Rectal smooth muscle tissue (tissue), 1 donor: ENCODE measurements around the gene FMO2.

Experiments
- H3K27ac ChIP-seq: one replicate; pipeline ENCODE4 v1.7.0; 2013; ENCODE audit warnings: low read depth, low read length, inconsistent platforms
- H3K27me3 ChIP-seq: one replicate; pipeline ENCODE4 v1.7.0; 2013; ENCODE audit warnings: low read length; ENCODE audit not compliant: control insufficient read depth, insufficient read depth
- H3K36me3 ChIP-seq: one replicate; pipeline ENCODE4 v1.7.0; 2013; ENCODE audit warnings: low read length; ENCODE audit not compliant: control insufficient read depth, insufficient read depth
- H3K4me1 ChIP-seq: one replicate; pipeline ENCODE4 v1.7.0; 2013; ENCODE audit warnings: low read length; ENCODE audit not compliant: control insufficient read depth, insufficient read depth
- H3K4me3 ChIP-seq: one replicate; pipeline ENCODE4 v1.7.0; 2013; ENCODE audit warnings: low read length
- H3K9ac ChIP-seq: one replicate; pipeline ENCODE4 v1.7.0; 2013; ENCODE audit warnings: low read length

FMO2 gene

GRCh38 chr1:171180670-171181069, 4.4 kb upstream of the FMO2 start:
- Histone ChIP-seq H3K4me3 (no peak overlapping the region), H3K27ac (no peak overlapping the region), H3K27me3 (no peaks in the 10 kb centered on the region), H3K9ac (no peak overlapping the region), H3K36me3 (no peaks in the 10 kb centered on the region), H3K4me1 (no peaks in the 10 kb centered on the region)

GRCh38 chr1:171188388-171189266, 3.5 kb downstream of the FMO2 start:
- H3K9ac ChIP-seq, result no peak overlapping the region
- no peak overlapping the region for H3K4me3 ChIP-seq
- no peaks in the 10 kb centered on the region for H3K4me1 ChIP-seq
- H3K27ac ChIP-seq, result no peak overlapping the region
- H3K36me3 ChIP-seq, result no peaks in the 10 kb centered on the region
- H3K27me3 ChIP-seq, result no peaks in the 10 kb centered on the region

GRCh38 chr1:171191992-171192391, 6.9 kb downstream of the FMO2 start:
- no peaks in the 10 kb centered on the region for H3K4me1 ChIP-seq

GRCh38 chr1:171195767-171196166, 10.7 kb downstream of the FMO2 start:
- no peaks in the 10 kb centered on the region for H3K4me1 ChIP-seq
- H3K27me3 ChIP-seq, result no peaks in the 10 kb centered on the region
- no peak overlapping the region for H3K9ac ChIP-seq
- no peak overlapping the region for H3K27ac ChIP-seq
- no peak overlapping the region for H3K4me3 ChIP-seq
- no peaks in the 10 kb centered on the region for H3K36me3 ChIP-seq

More at GRCh38 chr1:171191992-171192391, 6.9 kb downstream of the FMO2 start:
- H3K36me3 ChIP-seq, result no peaks in the 10 kb centered on the region
- no peak overlapping the region for H3K4me3 ChIP-seq
- H3K9ac ChIP-seq, result no peak overlapping the region
- no peaks in the 10 kb centered on the region for H3K27me3 ChIP-seq
- H3K27ac ChIP-seq, result no peak overlapping the region

- H3K27ac ChIP-seq, result no peak overlapping the region
- no peaks in the 10 kb centered on the region for H3K4me1 ChIP-seq
- no peaks in the 10 kb centered on the region for H3K27me3 ChIP-seq
- no peak overlapping the region for H3K4me3 ChIP-seq
- H3K9ac ChIP-seq, result no peak overlapping the region
- H3K36me3 ChIP-seq, result no peaks in the 10 kb centered on the region
Measured at GRCh38 chr1:171196351-171196750, 11.3 kb downstream of the FMO2 start.

- H3K4me1 ChIP-seq, result no peaks in the 10 kb centered on the region
- H3K36me3 ChIP-seq, result no peaks in the 10 kb centered on the region
- no peak overlapping the region for H3K4me3 ChIP-seq
- no peaks in the 10 kb centered on the region for H3K27me3 ChIP-seq
- H3K9ac ChIP-seq, result no peak overlapping the region
- no peak overlapping the region for H3K27ac ChIP-seq
Measured at GRCh38 chr1:171198081-171198480, 13.0 kb downstream of the FMO2 start.

GRCh38 chr1:171204296-171204695, 19.2 kb downstream of the FMO2 start:
- no peaks in the 10 kb centered on the region for H3K36me3 ChIP-seq
- no peak overlapping the region for H3K4me3 ChIP-seq
- no peak overlapping the region for H3K27ac ChIP-seq
- no peaks in the 10 kb centered on the region for H3K4me1 ChIP-seq
- H3K9ac ChIP-seq, result no peak overlapping the region
- H3K27me3 ChIP-seq, result no peaks in the 10 kb centered on the region

GRCh38 chr1:171206204-171206977, 21.3 kb downstream of the FMO2 start:
- Histone ChIP-seq H3K27me3 (no peaks in the 10 kb centered on the region), H3K9ac (no peak overlapping the region), H3K4me1 (no peaks in the 10 kb centered on the region), H3K36me3 (no peaks in the 10 kb centered on the region), H3K27ac (no peak overlapping the region), H3K4me3 (no peak overlapping the region)

GRCh38 chr1:171206978-171207355, 21.9 kb downstream of the FMO2 start:
- no peak overlapping the region for H3K9ac ChIP-seq
- H3K36me3 ChIP-seq, result no peaks in the 10 kb centered on the region
- H3K27me3 ChIP-seq, result no peaks in the 10 kb centered on the region
- no peaks in the 10 kb centered on the region for H3K4me1 ChIP-seq
- no peak overlapping the region for H3K4me3 ChIP-seq
- no peak overlapping the region for H3K27ac ChIP-seq

- no peaks in the 10 kb centered on the region for H3K36me3 ChIP-seq
- no peaks in the 10 kb centered on the region for H3K27me3 ChIP-seq
- no peaks in the 10 kb centered on the region for H3K4me1 ChIP-seq
- H3K4me3 ChIP-seq, result no peak overlapping the region
- H3K27ac ChIP-seq, result no peak overlapping the region
- H3K9ac ChIP-seq, result no peak overlapping the region
Measured at GRCh38 chr1:171207377-171207776, 22.3 kb downstream of the FMO2 start.

GRCh38 chr1:171210355-171210754, 25.3 kb downstream of the FMO2 start:
- no peaks in the 10 kb centered on the region for H3K36me3 ChIP-seq
- no peaks in the 10 kb centered on the region for H3K27me3 ChIP-seq
- H3K4me1 ChIP-seq, result no peaks in the 10 kb centered on the region
- no peak overlapping the region for H3K27ac ChIP-seq
- H3K4me3 ChIP-seq, result no peak overlapping the region
- no peak overlapping the region for H3K9ac ChIP-seq

GRCh38 chr1:171212607-171213351, 27.7 kb downstream of the FMO2 start:
- Histone ChIP-seq H3K4me1 (no peaks in the 10 kb centered on the region), H3K27me3 (no peaks in the 10 kb centered on the region), H3K9ac (no peak overlapping the region), H3K4me3 (no peak overlapping the region), H3K27ac (no peak overlapping the region), H3K36me3 (no peaks in the 10 kb centered on the region)
